Stimulated activated naive CD8-positive, alpha-beta T cell treated with anti-CD3 and anti-CD28 coated beads, Interleukin-15, Interleukin-2, amounts not matched to agents 100 ng/mL and 50 ng/mL, for 24 hours (primary cell): ENCODE data around the gene FLVCR2.

Experiments
- H3K27ac Mint-ChIP-seq: one replicate; pipeline ENCODE4 v1.8.0; 2021; ENCODE audit warnings: mild to moderate bottlenecking, mixed read lengths
- H3K27me3 Mint-ChIP-seq: one replicate; pipeline ENCODE4 v1.8.0; 2021; ENCODE audit warnings: mixed read lengths
- H3K36me3 Mint-ChIP-seq: one replicate; pipeline ENCODE4 v1.8.0; 2021; ENCODE audit warnings: low read depth, mixed read lengths
- H3K4me1 Mint-ChIP-seq: one replicate; pipeline ENCODE4 v1.8.0; 2021; ENCODE audit warnings: low read depth, mixed read lengths
- H3K4me3 Mint-ChIP-seq: one replicate; pipeline ENCODE4 v1.8.0; 2021; ENCODE audit warnings: mild to moderate bottlenecking, mixed read lengths
- H3K9me3 Mint-ChIP-seq: one replicate; pipeline ENCODE4 v1.8.0; 2021; ENCODE audit warnings: mixed read lengths

Gene FLVCR2

GRCh38 chr14:75578102-75578785 is at the start of gene FLVCR2:
FLVCR2 (plus strand) TSS chr14:75578620; CDS start chr14:75578973, 353 bp downstream.
- no peaks in the 10 kb centered on the region for H3K36me3 Mint-ChIP-seq
- H3K4me3 Mint-ChIP-seq = peak within 1 kb of the TSS; percentile 82
- H3K4me1 Mint-ChIP-seq = peaks cover 33% of the 10 kb centered on the region
- peak within 1 kb of the TSS; percentile 61 for H3K27ac Mint-ChIP-seq
- H3K9me3 Mint-ChIP-seq = no peaks in the 10 kb centered on the region
- H3K27me3 Mint-ChIP-seq = peaks cover 5% of the 10 kb centered on the region

- Mint-ChIP-seq H3K36me3 (peaks cover 86% of the 10 kb centered on the region), H3K27ac (peak overlapping the region; percentile 7), H3K9me3 (peaks cover 5% of the 10 kb centered on the region), H3K4me1 (peaks cover 78% of the 10 kb centered on the region), H3K4me3 (no peak overlapping the region), H3K27me3 (no peaks in the 10 kb centered on the region)
Measured at GRCh38 chr14:75531256-75531655, 47.2 kb upstream of the FLVCR2 start.

- Mint-ChIP-seq H3K36me3 (peaks cover 83% of the 10 kb centered on the region), H3K27me3 (no peaks in the 10 kb centered on the region), H3K4me3 (no peak overlapping the region), H3K27ac (peak overlapping the region; percentile 7), H3K4me1 (peaks cover 74% of the 10 kb centered on the region), H3K9me3 (peaks cover 5% of the 10 kb centered on the region)
Measured at GRCh38 chr14:75531660-75532317, 46.6 kb upstream of the FLVCR2 start.

GRCh38 chr14:75533791-75534555 is 44.4 kb upstream of the FLVCR2 start:
- no peak overlapping the region for H3K4me3 Mint-ChIP-seq
- peaks cover 72% of the 10 kb centered on the region for H3K4me1 Mint-ChIP-seq
- peaks cover 78% of the 10 kb centered on the region for H3K36me3 Mint-ChIP-seq
- H3K27ac Mint-ChIP-seq = no peak overlapping the region
- no peaks in the 10 kb centered on the region for H3K9me3 Mint-ChIP-seq
- H3K27me3 Mint-ChIP-seq = no peaks in the 10 kb centered on the region

GRCh38 chr14:75535164-75535898 is 43.1 kb upstream of the FLVCR2 start:
- H3K4me1 Mint-ChIP-seq = peaks cover 80% of the 10 kb centered on the region
- no peak overlapping the region for H3K27ac Mint-ChIP-seq
- H3K27me3 Mint-ChIP-seq = no peaks in the 10 kb centered on the region
- H3K36me3 Mint-ChIP-seq = peaks cover 75% of the 10 kb centered on the region
- no peak overlapping the region for H3K4me3 Mint-ChIP-seq
- no peaks in the 10 kb centered on the region for H3K9me3 Mint-ChIP-seq

GRCh38 chr14:75537071-75537470 is 41.3 kb upstream of the FLVCR2 start:
- Mint-ChIP-seq H3K36me3 (peaks cover 75% of the 10 kb centered on the region), H3K27me3 (no peaks in the 10 kb centered on the region), H3K4me3 (no peak overlapping the region), H3K4me1 (peaks cover 85% of the 10 kb centered on the region), H3K9me3 (no peaks in the 10 kb centered on the region), H3K27ac (peak overlapping the region; percentile 1)

- Mint-ChIP-seq H3K36me3 (peaks cover 63% of the 10 kb centered on the region), H3K27me3 (no peaks in the 10 kb centered on the region), H3K27ac (peak overlapping the region; percentile 96), H3K9me3 (no peaks in the 10 kb centered on the region), H3K4me3 (peak overlapping the region; percentile 67), H3K4me1 (peaks cover 87% of the 10 kb centered on the region)
Measured at GRCh38 chr14:75539162-75539560, 39.3 kb upstream of the FLVCR2 start.

GRCh38 chr14:75539561-75540478 is 38.6 kb upstream of the FLVCR2 start:
- Mint-ChIP-seq H3K4me3 (peak overlapping the region; percentile 67), H3K4me1 (peaks cover 88% of the 10 kb centered on the region)

GRCh38 chr14:75540479-75540851 is 38.0 kb upstream of the FLVCR2 start:
- Mint-ChIP-seq H3K4me1 (peaks cover 84% of the 10 kb centered on the region), H3K27ac (peak overlapping the region; percentile 96), H3K4me3 (peak overlapping the region; percentile 67), H3K36me3 (peaks cover 51% of the 10 kb centered on the region), H3K9me3 (no peaks in the 10 kb centered on the region), H3K27me3 (no peaks in the 10 kb centered on the region)

More at GRCh38 chr14:75539561-75540478, 38.6 kb upstream of the FLVCR2 start:
- H3K27me3 Mint-ChIP-seq = no peaks in the 10 kb centered on the region
- H3K9me3 Mint-ChIP-seq = no peaks in the 10 kb centered on the region
- H3K36me3 Mint-ChIP-seq = peaks cover 56% of the 10 kb centered on the region
- peak overlapping the region; percentile 96 for H3K27ac Mint-ChIP-seq

- Mint-ChIP-seq H3K27ac (peak overlapping the region; percentile 96), H3K27me3 (no peaks in the 10 kb centered on the region), H3K4me3 (peak overlapping the region; percentile 73), H3K4me1 (peaks cover 73% of the 10 kb centered on the region), H3K9me3 (no peaks in the 10 kb centered on the region), H3K36me3 (peaks cover 54% of the 10 kb centered on the region)
Measured at GRCh38 chr14:75542588-75543091, 35.8 kb upstream of the FLVCR2 start.

GRCh38 chr14:75543253-75543652 is 35.2 kb upstream of the FLVCR2 start:
- peaks cover 58% of the 10 kb centered on the region for H3K36me3 Mint-ChIP-seq
- H3K27me3 Mint-ChIP-seq = no peaks in the 10 kb centered on the region
- H3K27ac Mint-ChIP-seq = peak overlapping the region; percentile 96
- H3K4me1 Mint-ChIP-seq = peaks cover 75% of the 10 kb centered on the region
- no peaks in the 10 kb centered on the region for H3K9me3 Mint-ChIP-seq
- peak overlapping the region; percentile 73 for H3K4me3 Mint-ChIP-seq

- H3K27ac Mint-ChIP-seq = peak overlapping the region; percentile 96
- peak overlapping the region; percentile 52 for H3K4me3 Mint-ChIP-seq
- H3K9me3 Mint-ChIP-seq = no peaks in the 10 kb centered on the region
- peaks cover 75% of the 10 kb centered on the region for H3K4me1 Mint-ChIP-seq
- no peaks in the 10 kb centered on the region for H3K27me3 Mint-ChIP-seq
- peaks cover 59% of the 10 kb centered on the region for H3K36me3 Mint-ChIP-seq
Measured at GRCh38 chr14:75543786-75544185, 34.6 kb upstream of the FLVCR2 start.

- H3K9me3 Mint-ChIP-seq = no peaks in the 10 kb centered on the region
- H3K36me3 Mint-ChIP-seq = peaks cover 49% of the 10 kb centered on the region
- H3K4me3 Mint-ChIP-seq = no peak overlapping the region
- H3K4me1 Mint-ChIP-seq = peaks cover 70% of the 10 kb centered on the region
- no peaks in the 10 kb centered on the region for H3K27me3 Mint-ChIP-seq
- peak overlapping the region; percentile 26 for H3K27ac Mint-ChIP-seq
Measured at GRCh38 chr14:75545907-75546306, 32.5 kb upstream of the FLVCR2 start.
